HG02870 (cell line): Measurements from ENCODE around the gene CKMT2.

Experiments used
- ATAC-seq: cut with Tn5 transposase; IDR thresholded peaks from one replicate; pipeline ENCODE4 v1.9.1; 2021; ENCODE audit warnings: mild to moderate bottlenecking, moderate library complexity; ENCODE audit not compliant: unreplicated experiment

CKMT2 gene

GRCh38 chr5:81302596-81302995, 69.5 kb downstream of the CKMT2 start:
- no peak for ATAC-seq

- ATAC-seq: no peak
These were observed 70.4 kb downstream of the CKMT2 start for GRCh38 chr5:81303563-81303962.

- no peak for ATAC-seq
These were observed 72.7 kb downstream of the CKMT2 start for GRCh38 chr5:81305785-81306184.

- no peak for ATAC-seq
These were observed 75.7 kb downstream of the CKMT2 start for GRCh38 chr5:81308836-81309235.

GRCh38 chr5:81310402-81311063, 77.4 kb downstream of the CKMT2 start:
- no peak for ATAC-seq

GRCh38 chr5:81313278-81313677, 80.2 kb downstream of the CKMT2 start:
- no peak for ATAC-seq

GRCh38 chr5:81313686-81314085, 80.6 kb downstream of the CKMT2 start:
- no peak for ATAC-seq

GRCh38 chr5:81314581-81314980, 81.5 kb downstream of the CKMT2 start:
- no peak for ATAC-seq

- ATAC-seq: no peak
These were observed 82.2 kb downstream of the CKMT2 start for GRCh38 chr5:81315336-81315735.

GRCh38 chr5:81315830-81316229, 82.7 kb downstream of the CKMT2 start:
- no peak for ATAC-seq
